Measurements from ENCODE around the gene C16orf82. TPM values are rescaled to one million over a fixed set of nuclear protein-coding genes. Genes with fewer than 3 reads are reported as not detected.

The C16orf82 gene
- total RNA-seq, 1 experiment from 2014 or later: not detected

GRCh38 chr16:27027971-27028370 lies 38.8 kb upstream of the C16orf82 start:
- Mint-ChIP-seq H3K4me3 (ENCODE audit: low read depth, unreplicated experiment) (no peak overlapping the region), H3K27me3 (ENCODE audit: unreplicated experiment) (peaks cover 22% of the 10 kb centered on the region), H3K36me3 (ENCODE audit: insufficient read depth, unreplicated experiment) (no peaks in the 10 kb centered on the region), H3K4me1 (ENCODE audit: low read depth, unreplicated experiment) (no peaks in the 10 kb centered on the region), H3K9me3 (ENCODE audit: low read depth, unreplicated experiment) (no peaks in the 10 kb centered on the region), H3K27ac (ENCODE audit: unreplicated experiment) (no peak overlapping the region)
- BruUV-seq (replicated peaks): no TSS peak
- no peak for TF ChIP-seq CTCF (IDR thresholded peaks at IDR 0.05; ENCODE audit: unreplicated experiment)
- intact Hi-C loops (cut with micrococcal nuclease; ENCODE audit: unreplicated experiment): no loop called here
- CTCF ChIA-PET: interaction anchor here (0.7 kb wide), 1 partner anchor 433 kb away, joined by 3 read pairs; no protein-coding TSS in a partner anchor
- no peak for DNase-seq

GRCh38 chr16:27028591-27029110 lies 38.1 kb upstream of the C16orf82 start:
- no peaks in the 10 kb centered on the region for H3K4me1 Mint-ChIP-seq (ENCODE audit: low read depth, unreplicated experiment)
- intact Hi-C loops (cut with micrococcal nuclease; ENCODE audit: unreplicated experiment): no loop called here
- no peak overlapping the region for H3K27ac Mint-ChIP-seq (ENCODE audit: unreplicated experiment)
- H3K4me3 Mint-ChIP-seq (ENCODE audit: low read depth, unreplicated experiment): no peak overlapping the region
- TF ChIP-seq CTCF (IDR thresholded peaks at IDR 0.05; ENCODE audit: unreplicated experiment): no peak
- H3K36me3 Mint-ChIP-seq (ENCODE audit: insufficient read depth, unreplicated experiment): no peaks in the 10 kb centered on the region
- no peak for DNase-seq
- H3K27me3 Mint-ChIP-seq (ENCODE audit: unreplicated experiment): peaks cover 22% of the 10 kb centered on the region
- H3K9me3 Mint-ChIP-seq (ENCODE audit: low read depth, unreplicated experiment): no peaks in the 10 kb centered on the region
- BruUV-seq (replicated peaks): no TSS peak
- CTCF ChIA-PET: interaction anchor here (0.7 kb wide), 1 partner anchor 434 kb away, joined by 3 read pairs; no protein-coding TSS in a partner anchor

DNA sequence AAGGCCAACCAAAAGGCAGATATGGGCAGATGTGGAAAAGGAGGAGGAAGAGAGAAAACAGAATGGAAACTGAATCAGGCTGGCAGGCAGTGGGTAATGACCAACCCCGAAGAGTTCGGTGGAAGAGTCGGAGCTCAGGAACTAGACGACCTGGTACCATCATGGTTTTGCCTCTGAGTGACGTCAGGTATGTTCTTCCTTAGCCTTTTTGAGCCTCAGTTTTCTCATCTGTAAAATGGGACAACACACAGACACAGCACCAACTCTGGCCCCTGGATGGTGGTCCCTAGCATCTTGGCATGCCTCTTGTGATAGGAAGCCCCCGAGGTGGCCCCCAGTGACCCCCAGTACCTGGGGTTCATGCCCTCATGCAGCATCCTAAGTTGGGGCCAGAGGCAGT lies 37.2 kb upstream of the C16orf82 start:
- Mint-ChIP-seq H3K27me3 (ENCODE audit: unreplicated experiment) (peaks cover 29% of the 10 kb centered on the region), H3K36me3 (ENCODE audit: insufficient read depth, unreplicated experiment) (no peaks in the 10 kb centered on the region), H3K27ac (ENCODE audit: unreplicated experiment) (no peak overlapping the region), H3K4me1 (ENCODE audit: low read depth, unreplicated experiment) (no peaks in the 10 kb centered on the region), H3K4me3 (ENCODE audit: low read depth, unreplicated experiment) (no peak overlapping the region), H3K9me3 (ENCODE audit: low read depth, unreplicated experiment) (no peaks in the 10 kb centered on the region)
- CTCF ChIA-PET: no interaction called here
- no TSS peak for BruUV-seq (replicated peaks)
- TF ChIP-seq CTCF (IDR thresholded peaks at IDR 0.05; ENCODE audit: unreplicated experiment): no peak
- no peak for DNase-seq
- intact Hi-C loops (cut with micrococcal nuclease; ENCODE audit: unreplicated experiment): no loop called here

- TF ChIP-seq CTCF (IDR thresholded peaks at IDR 0.05; ENCODE audit: unreplicated experiment): no peak
- H3K27me3 Mint-ChIP-seq (ENCODE audit: unreplicated experiment): peaks cover 30% of the 10 kb centered on the region
- BruUV-seq (replicated peaks): no TSS peak
These were observed 33.3 kb upstream of the C16orf82 start for GRCh38 chr16:27033281-27033979.

More at GRCh38 chr16:27033281-27033979, 33.3 kb upstream of the C16orf82 start:
- CTCF ChIA-PET: no interaction called here
- Mint-ChIP-seq H3K9me3 (ENCODE audit: low read depth, unreplicated experiment) (no peaks in the 10 kb centered on the region), H3K27ac (ENCODE audit: unreplicated experiment) (no peak overlapping the region), H3K4me3 (ENCODE audit: low read depth, unreplicated experiment) (no peak overlapping the region), H3K36me3 (ENCODE audit: insufficient read depth, unreplicated experiment) (no peaks in the 10 kb centered on the region), H3K4me1 (ENCODE audit: low read depth, unreplicated experiment) (no peaks in the 10 kb centered on the region)
- DNase-seq: no peak
- intact Hi-C loops (cut with micrococcal nuclease; ENCODE audit: unreplicated experiment): no loop called here

Data from Calu3 (cell line).